Uterus (tissue), 4 donors: ENCODE results near the gene SND1. TPM values are rescaled to one million over a fixed set of nuclear protein-coding genes. Genes with fewer than 3 reads are reported as not detected.

Experiments used
- DNase-seq, 2 donors: peaks; one replicate each; pipeline ENCODE4 v3.0.0-alpha.2; 2019 to 2020
- H3K27ac ChIP-seq, 2 donors: fragments of 200-600 bp; sonication (generic); 1 replicate in 1 of 2; 2 replicates in 1 of 2; pipeline ENCODE4 v1.5.1; 2016 to 2018
- H3K27me3 ChIP-seq, 2 donors: fragments of 200-600 bp; sonication (generic); one replicate each; pipeline ENCODE4 v1.5.1; 2018 to 2019; ENCODE audit warnings: control low read depth in 1 of 2
- H3K36me3 ChIP-seq, 2 donors: fragments of 200-600 bp; sonication (generic); one replicate each; pipeline ENCODE4 v1.5.1; 2019; ENCODE audit warnings: control low read depth in 1 of 2
- H3K4me1 ChIP-seq, 2 donors: fragments of 200-600 bp; sonication (generic); one replicate each; pipeline ENCODE4 v1.5.1; 2018 to 2019; ENCODE audit warnings: control low read depth in 1 of 2
- H3K4me3 ChIP-seq, 2 donors: fragments of 200-600 bp; sonication (generic); 1 replicate in 1 of 2; 2 replicates in 1 of 2; pipeline ENCODE4 v1.5.1; 2018 to 2019; ENCODE audit warnings: mild to moderate bottlenecking in 1 of 2
- H3K9me3 ChIP-seq, 2 donors: fragments of 200-600 bp; sonication (generic); one replicate each; pipeline ENCODE4 v1.5.1; 2019; ENCODE audit warnings: control low read depth in 1 of 2
- CTCF ChIP-seq, 4 experiments: fragments of 200-600 bp in 2 of 4; fragments of 450-650 bp in 2 of 4; sonication (generic) in 2 of 4; IDR thresholded peaks; one replicate each; pipeline ENCODE4 v1.5.1; 2016 to 2019; ENCODE audit warnings: antibody characterized with exemption in 4 of 4, mild to moderate bottlenecking in 2 of 4, moderate library complexity in 1 of 4
- POLR2A ChIP-seq, 2 donors: fragments of 450-650 bp; IDR thresholded peaks; one replicate each; pipeline ENCODE4 v1.6.1; 2016; ENCODE audit warnings: antibody characterized with exemption in 2 of 2, mild to moderate bottlenecking in 1 of 2, moderate library complexity in 1 of 2
- intact Hi-C: fragments of 100-400 bp; cut with DNase I; formaldehyde crosslinking; loops from one replicate; pipeline ENCODE4 v1.15.1; 2023; ENCODE audit warnings: low total_unique reads
- total RNA-seq, 4 donors: library from RNA; depleted of rRNA in 3 of 4; stranded (reverse); fragments of >200 nt in 3 of 4; gene quantifications; one replicate each; pipeline versions ENCODE4 v1.1.0 to v1.2.4, GENCODE V29; 2014 to 2023
- donor health status: DM: yes; HTN: yes; CAD: no.

The SND1 gene
- total RNA-seq, 4 donors from 2014 or later = 54.8 to 192 (median 117) TPM

GRCh38 chr7:128131731-128132130 lies 479.7 kb downstream of the SND1 start:
- H3K27me3 ChIP-seq = peaks cover 5 to 15% of the 10 kb centered on the region in 2 donors
- no peak for TF ChIP-seq POLR2A (IDR thresholded peaks at IDR 0.05)
- TF ChIP-seq CTCF (IDR thresholded peaks at IDR 0.05) = no peak
- no peaks in the 10 kb centered on the region for H3K36me3 ChIP-seq
- H3K9me3 ChIP-seq = no peaks in the 10 kb centered on the region
- intact Hi-C loops = no loop called here
- H3K4me3 ChIP-seq = no peak overlapping the region
- H3K27ac ChIP-seq = no peak overlapping the region
- DNase-seq = no peak
- peaks cover 0 to 4% of the 10 kb centered on the region in 2 donors for H3K4me1 ChIP-seq

- TF ChIP-seq CTCF (IDR thresholded peaks at IDR 0.05) (no peak), POLR2A (IDR thresholded peaks at IDR 0.05) (no peak)
- no peak for DNase-seq
- H3K9me3 ChIP-seq = no peaks in the 10 kb centered on the region
Observed at GRCh38 chr7:128132426-128133069, 480.6 kb downstream of the SND1 start.

GRCh38 chr7:128135159-128135514 lies 483.1 kb downstream of the SND1 start:
- peak overlapping the region in 1 of 2 donors; percentile 50 for H3K4me3 ChIP-seq
- no peaks in the 10 kb centered on the region for H3K9me3 ChIP-seq
- intact Hi-C loops = no loop called here
- peaks cover 0 to 4% of the 10 kb centered on the region in 2 donors for H3K4me1 ChIP-seq
- H3K36me3 ChIP-seq = no peaks in the 10 kb centered on the region
- no peak overlapping the region for H3K27ac ChIP-seq
- DNase-seq = no peak
- peaks cover 5 to 15% of the 10 kb centered on the region in 2 donors for H3K27me3 ChIP-seq
- TF ChIP-seq POLR2A (IDR thresholded peaks at IDR 0.05) (no peak), CTCF (IDR thresholded peaks at IDR 0.05) (no peak)

More at GRCh38 chr7:128132426-128133069, 480.6 kb downstream of the SND1 start:
- Histone ChIP-seq H3K4me1 (peaks cover 0 to 4% of the 10 kb centered on the region in 2 donors), H3K27ac (no peak overlapping the region), H3K36me3 (no peaks in the 10 kb centered on the region), H3K4me3 (no peak overlapping the region), H3K27me3 (peaks cover 5 to 15% of the 10 kb centered on the region in 2 donors)
- intact Hi-C loops = no loop called here

- peak; percentile 29 to 33 for DNase-seq
- Histone ChIP-seq H3K27ac (no peak overlapping the region), H3K9me3 (no peaks in the 10 kb centered on the region), H3K27me3 (peaks cover 5 to 15% of the 10 kb centered on the region in 2 donors), H3K36me3 (no peaks in the 10 kb centered on the region), H3K4me1 (peaks cover 0 to 4% of the 10 kb centered on the region in 2 donors), H3K4me3 (peak overlapping the region; percentile 18 to 50)
- intact Hi-C loops = no loop called here
- TF ChIP-seq POLR2A (IDR thresholded peaks at IDR 0.05) (no peak), CTCF (IDR thresholded peaks at IDR 0.05) (peak; percentile 50 to 97 (median 89))
Observed at GRCh38 chr7:128135515-128136214, 483.7 kb downstream of the SND1 start.

- Histone ChIP-seq H3K27ac (no peak overlapping the region), H3K9me3 (no peaks in the 10 kb centered on the region), H3K27me3 (peaks cover 5 to 15% of the 10 kb centered on the region in 2 donors), H3K4me3 (peak overlapping the region; percentile 18 to 50), H3K4me1 (peaks cover 0 to 4% of the 10 kb centered on the region in 2 donors), H3K36me3 (no peaks in the 10 kb centered on the region)
- DNase-seq = no peak
- TF ChIP-seq CTCF (IDR thresholded peaks at IDR 0.05) (no peak), POLR2A (IDR thresholded peaks at IDR 0.05) (no peak)
- intact Hi-C loops = no loop called here
Observed at GRCh38 chr7:128136215-128136597, 484.2 kb downstream of the SND1 start.
